ENCODE measurements around the gene TRIM74.
"Not testable (repeated sequence)": the region's sequence is repeated elsewhere in the genome, so short reads cannot be mapped to it uniquely, and the experiment has no call there.

Gene TRIM74

GRCh38 chr7:72924733-72925545 is 44.3 kb downstream of the TRIM74 start, which contains the start of gene POM121:
Gene POM121 (plus strand): TSS chr7:72925095. CDS start chr7:72925122, 27 bp downstream.
- peak within 1 kb of the TSS; percentile 79 for H3K27ac ChIP-seq
- TF ChIP-seq ZFX (IDR thresholded peaks at IDR 0.05) (peak; percentile 84), CTCF (conservative IDR thresholded peaks at IDR 0.05) (no peak)

- peak overlapping the region; percentile 79 for H3K27ac ChIP-seq
- TF ChIP-seq ZFX (IDR thresholded peaks at IDR 0.05) (no peak), CTCF (conservative IDR thresholded peaks at IDR 0.05) (no peak)
These were observed 44.9 kb downstream of the TRIM74 start for GRCh38 chr7:72924386-72924732.

- H3K27ac ChIP-seq: peak overlapping the region; percentile 62
- no peak for TF ChIP-seq ZFX (IDR thresholded peaks at IDR 0.05)
- no peak for TF ChIP-seq CTCF (conservative IDR thresholded peaks at IDR 0.05)
These were observed 50.0 kb downstream of the TRIM74 start for GRCh38 chr7:72919256-72919775.

GRCh38 chr7:72914756-72915525 is 54.3 kb downstream of the TRIM74 start:
- peak overlapping the region; percentile 18; the same call in 1 of the 2 replicates for H3K27ac ChIP-seq
- peak; percentile 93 for TF ChIP-seq CTCF (conservative IDR thresholded peaks at IDR 0.05)

- H3K27ac ChIP-seq: not testable (repeated sequence)
These were observed 55.5 kb downstream of the TRIM74 start for GRCh38 chr7:72913750-72914149.

GRCh38 chr7:72911395-72911794 is 57.9 kb downstream of the TRIM74 start:
- not testable (repeated sequence) for H3K27ac ChIP-seq

Data from C4-2B (cell line).